Nephron progenitor cell (in vitro differentiated cells): ENCODE measurements around the gene VCAN.
"Not testable (repeated sequence)": the region's sequence is repeated elsewhere in the genome, so short reads cannot be mapped to it uniquely, and the experiment has no call there.

Experiments
- DNase-seq: peaks from one replicate; pipeline ENCODE4 v3.0.0; 2021
- H3K27ac Mint-ChIP-seq: 2 replicates; pipeline ENCODE4 v1.8.0; 2021; ENCODE audit warnings: mild to moderate bottlenecking, moderate library complexity, mixed read lengths
- H3K27me3 Mint-ChIP-seq: 2 replicates; pipeline ENCODE4 v1.8.0; 2021; ENCODE audit warnings: mild to moderate bottlenecking, low read depth, mixed read lengths; ENCODE audit not compliant: poor library complexity
- H3K36me3 Mint-ChIP-seq: 2 replicates; pipeline ENCODE4 v1.8.0; 2021; ENCODE audit warnings: low read depth, mixed read lengths
- H3K4me1 Mint-ChIP-seq: 2 replicates; pipeline ENCODE4 v1.8.0; 2021; ENCODE audit warnings: mixed read lengths
- H3K4me3 Mint-ChIP-seq: 2 replicates; pipeline ENCODE4 v1.8.0; 2021; ENCODE audit warnings: mild to moderate bottlenecking, moderate library complexity, mixed read lengths
- H3K9me3 Mint-ChIP-seq: 2 replicates; pipeline ENCODE4 v1.8.0; 2021; ENCODE audit warnings: mild to moderate bottlenecking, moderate library complexity, mixed read lengths
- TF ChIP-seq, protein P1 (sequence below): fragments of 200-600 bp; sonication (generic); IDR thresholded peaks from 2 replicates; pipeline ENCODE4 v1.5.0; 2021; ENCODE audit warnings: antibody characterized with exemption

The VCAN gene

GRCh38 chr5:83430130-83431010 is 41.2 kb upstream of the VCAN start:
- H3K36me3 Mint-ChIP-seq: no peaks in the 10 kb centered on the region
- TF ChIP-seq, protein P1, sequence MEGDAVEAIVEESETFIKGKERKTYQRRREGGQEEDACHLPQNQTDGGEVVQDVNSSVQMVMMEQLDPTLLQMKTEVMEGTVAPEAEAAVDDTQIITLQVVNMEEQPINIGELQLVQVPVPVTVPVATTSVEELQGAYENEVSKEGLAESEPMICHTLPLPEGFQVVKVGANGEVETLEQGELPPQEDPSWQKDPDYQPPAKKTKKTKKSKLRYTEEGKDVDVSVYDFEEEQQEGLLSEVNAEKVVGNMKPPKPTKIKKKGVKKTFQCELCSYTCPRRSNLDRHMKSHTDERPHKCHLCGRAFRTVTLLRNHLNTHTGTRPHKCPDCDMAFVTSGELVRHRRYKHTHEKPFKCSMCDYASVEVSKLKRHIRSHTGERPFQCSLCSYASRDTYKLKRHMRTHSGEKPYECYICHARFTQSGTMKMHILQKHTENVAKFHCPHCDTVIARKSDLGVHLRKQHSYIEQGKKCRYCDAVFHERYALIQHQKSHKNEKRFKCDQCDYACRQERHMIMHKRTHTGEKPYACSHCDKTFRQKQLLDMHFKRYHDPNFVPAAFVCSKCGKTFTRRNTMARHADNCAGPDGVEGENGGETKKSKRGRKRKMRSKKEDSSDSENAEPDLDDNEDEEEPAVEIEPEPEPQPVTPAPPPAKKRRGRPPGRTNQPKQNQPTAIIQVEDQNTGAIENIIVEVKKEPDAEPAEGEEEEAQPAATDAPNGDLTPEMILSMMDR: peak; percentile 92
- no peak overlapping the region for H3K4me3 Mint-ChIP-seq
- no peaks in the 10 kb centered on the region for H3K27me3 Mint-ChIP-seq
- peaks cover 9% of the 10 kb centered on the region for H3K9me3 Mint-ChIP-seq
- H3K27ac Mint-ChIP-seq: no peak overlapping the region
- peak; percentile 66 for DNase-seq
- peaks cover 11% of the 10 kb centered on the region for H3K4me1 Mint-ChIP-seq

DNA sequence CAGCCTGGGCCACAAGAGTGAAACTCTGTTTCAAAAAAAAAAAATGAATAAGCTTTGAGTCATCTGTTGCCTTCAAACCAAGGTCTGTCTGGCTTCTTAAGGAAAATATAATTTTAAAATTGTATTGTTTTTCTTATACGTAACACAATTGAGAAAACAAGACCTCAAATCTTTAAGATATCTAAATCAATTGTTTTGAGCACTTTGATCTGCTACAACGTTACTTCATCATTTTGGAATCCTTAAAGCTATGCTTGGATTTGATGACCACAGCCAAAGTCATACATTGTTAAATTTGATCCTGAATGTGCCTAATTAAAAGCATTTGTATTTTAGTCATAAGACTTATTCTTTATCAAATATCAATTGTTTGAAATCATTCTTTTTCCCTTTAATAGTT is 37.7 kb upstream of the VCAN start:
- Mint-ChIP-seq H3K9me3 (peaks cover 19% of the 10 kb centered on the region), H3K27me3 (no peaks in the 10 kb centered on the region), H3K4me3 (no peak overlapping the region), H3K4me1 (peaks cover 11% of the 10 kb centered on the region), H3K36me3 (peaks cover 5% of the 10 kb centered on the region), H3K27ac (no peak overlapping the region)
- TF ChIP-seq, protein P1: no peak
- DNase-seq: no peak

GRCh38 chr5:83434946-83435345 is 36.6 kb upstream of the VCAN start:
- peaks cover 26% of the 10 kb centered on the region for H3K9me3 Mint-ChIP-seq
- TF ChIP-seq, protein P1: no peak
- peaks cover 11% of the 10 kb centered on the region for H3K4me1 Mint-ChIP-seq
- H3K4me3 Mint-ChIP-seq: no peak overlapping the region
- H3K27me3 Mint-ChIP-seq: no peaks in the 10 kb centered on the region
- H3K27ac Mint-ChIP-seq: peak overlapping the region; percentile 40
- no peak for DNase-seq
- H3K36me3 Mint-ChIP-seq: peaks cover 5% of the 10 kb centered on the region

DNA sequence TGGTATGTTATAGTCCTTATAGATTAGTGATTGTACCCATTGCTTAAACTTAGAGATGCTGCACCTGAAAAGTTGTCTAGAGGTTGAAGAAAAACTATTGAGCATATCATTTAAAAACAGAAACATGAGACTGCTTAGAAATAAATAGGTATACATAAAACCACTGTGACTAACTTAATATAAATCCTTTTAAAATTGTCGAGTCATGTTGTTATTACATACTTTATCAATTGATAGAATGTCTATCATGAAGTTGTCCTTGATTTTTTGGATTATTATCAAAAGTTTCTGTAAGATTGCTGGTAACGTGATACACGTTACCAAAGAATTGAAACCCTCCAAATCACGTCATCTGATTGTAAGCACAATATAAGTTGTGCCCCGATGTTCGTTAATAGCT is 35.3 kb upstream of the VCAN start:
- Mint-ChIP-seq H3K27me3 (no peaks in the 10 kb centered on the region), H3K27ac (no peak overlapping the region), H3K4me3 (no peak overlapping the region), H3K36me3 (peaks cover 5% of the 10 kb centered on the region), H3K4me1 (peaks cover 2% of the 10 kb centered on the region), H3K9me3 (peaks cover 26% of the 10 kb centered on the region)
- TF ChIP-seq, protein P1: no peak
- DNase-seq: no peak

DNA sequence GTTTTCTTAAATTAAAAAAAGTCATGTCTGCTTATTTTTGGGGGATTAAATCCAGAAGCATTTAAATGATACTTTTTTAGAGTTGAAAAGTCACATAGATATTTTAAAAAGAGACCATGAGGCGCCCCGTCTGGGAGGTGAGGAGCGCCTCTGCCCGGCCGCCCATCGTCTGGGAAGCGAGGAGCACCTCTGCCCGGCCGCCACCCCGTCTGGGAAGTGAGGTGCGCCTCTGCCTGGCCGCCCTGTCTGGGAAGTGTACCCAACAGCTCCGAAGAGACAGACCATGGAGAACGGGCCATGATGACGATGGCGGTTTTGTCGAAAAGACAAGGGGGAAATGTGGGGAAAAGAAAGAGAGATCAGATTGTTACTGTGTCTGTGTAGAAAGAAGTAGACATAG is 33.8 kb upstream of the VCAN start:
- H3K4me3 Mint-ChIP-seq, H3K4me1 Mint-ChIP-seq, H3K27ac Mint-ChIP-seq: not testable (repeated sequence)

GRCh38 chr5:83440826-83441225 is 30.7 kb upstream of the VCAN start:
- Mint-ChIP-seq H3K27ac (no peak overlapping the region), H3K4me1 (no peaks in the 10 kb centered on the region), H3K9me3 (peaks cover 23% of the 10 kb centered on the region), H3K4me3 (no peak overlapping the region), H3K27me3 (no peaks in the 10 kb centered on the region), H3K36me3 (peaks cover 5% of the 10 kb centered on the region)
- TF ChIP-seq, protein P1: no peak
- DNase-seq: no peak

More for the DNA sequence above, 33.8 kb upstream of the VCAN start:
- peaks cover 23% of the 10 kb centered on the region for H3K9me3 Mint-ChIP-seq
- H3K27me3 Mint-ChIP-seq, H3K36me3 Mint-ChIP-seq, DNase-seq: not testable (repeated sequence)
